Pons (tissue), 1 donor: Measurements from ENCODE around the gene CYP2A6.
"Not testable (repeated sequence)": the region's sequence is repeated elsewhere in the genome, so short reads cannot be mapped to it uniquely, and the experiment has no call there.

ENCODE experiments used
- DNase-seq: peaks from one replicate; pipeline ENCODE4 v3.0.0-alpha.2; 2016; ENCODE audit warnings: low spot score

The CYP2A6 gene

DNA sequence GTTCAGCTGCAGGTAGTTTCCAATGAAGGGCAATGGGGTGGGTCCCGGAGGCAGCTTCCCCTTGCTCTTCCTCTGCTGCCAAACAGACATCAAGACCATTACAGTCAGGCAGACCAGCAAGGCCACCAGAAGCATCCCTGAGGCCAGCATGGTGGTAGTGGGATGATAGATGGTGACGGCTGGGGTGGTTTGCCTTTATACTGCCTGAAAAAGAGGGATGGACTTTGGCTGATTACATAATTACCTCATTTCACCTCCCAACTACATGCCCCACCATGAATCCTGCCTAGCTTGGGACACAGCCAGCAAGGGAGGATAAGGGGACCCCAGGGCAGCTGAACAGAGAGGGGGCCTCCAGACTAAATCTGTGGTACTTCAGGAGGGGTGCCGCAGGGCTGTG is at the start of gene CYP2A6:
CYP2A6 (minus strand) TSS at position 171 of the 400 bp plus-strand sequence; CDS start at position 150, 21 bp downstream.
- not testable (repeated sequence) for DNase-seq

- not testable (repeated sequence) for DNase-seq
These were observed 49.7 kb upstream of the CYP2A6 start for GRCh38 chr19:40899964-40900363.

DNA sequence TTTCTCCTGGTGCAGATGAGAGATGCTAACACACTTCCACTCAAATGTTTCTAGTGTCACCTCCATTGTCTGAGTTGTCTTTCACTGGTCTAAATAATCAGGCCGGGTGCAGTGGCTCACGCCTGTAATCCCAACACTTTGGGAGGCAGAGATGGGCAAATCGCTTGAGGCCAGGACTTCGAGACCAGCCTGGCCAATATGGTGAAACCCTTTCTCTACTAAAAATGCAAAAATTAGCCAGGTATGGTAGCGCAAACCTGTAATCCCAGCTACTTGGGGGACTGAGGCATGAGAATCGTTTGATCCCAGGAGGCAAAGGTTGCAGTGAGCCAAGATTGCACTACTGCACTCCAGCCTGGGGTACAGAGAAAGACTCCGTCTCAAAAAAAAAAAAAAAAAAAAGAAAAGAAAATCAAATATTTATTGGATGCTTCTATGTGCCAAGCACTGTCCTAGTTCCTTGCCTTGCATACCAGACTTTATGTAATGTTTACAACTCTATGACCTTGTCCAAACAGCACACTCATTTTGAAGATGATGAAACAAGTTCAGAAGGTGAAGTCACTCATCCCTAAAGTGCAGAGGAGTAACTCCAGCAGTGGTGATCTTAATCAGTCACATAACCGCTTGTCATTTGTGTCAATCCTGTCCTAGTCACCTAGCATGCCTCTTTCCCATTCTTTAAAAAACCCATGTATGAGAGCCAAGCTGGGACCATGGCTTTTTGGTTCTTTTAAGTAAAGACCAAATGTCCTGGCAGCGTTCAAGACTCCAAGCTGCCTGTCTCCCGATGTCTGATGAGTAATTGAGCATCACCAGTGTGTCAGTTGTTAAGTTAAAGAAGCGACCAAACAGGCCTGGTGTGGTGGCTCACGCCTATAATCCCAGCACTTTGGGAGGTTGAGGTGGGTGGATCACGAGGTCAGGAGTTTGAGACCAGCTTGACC is 46.9 kb upstream of the CYP2A6 start:
- DNase-seq: not testable (repeated sequence)

GRCh38 chr19:40896418-40896796 is 46.2 kb upstream of the CYP2A6 start:
- no peak for DNase-seq

DNA sequence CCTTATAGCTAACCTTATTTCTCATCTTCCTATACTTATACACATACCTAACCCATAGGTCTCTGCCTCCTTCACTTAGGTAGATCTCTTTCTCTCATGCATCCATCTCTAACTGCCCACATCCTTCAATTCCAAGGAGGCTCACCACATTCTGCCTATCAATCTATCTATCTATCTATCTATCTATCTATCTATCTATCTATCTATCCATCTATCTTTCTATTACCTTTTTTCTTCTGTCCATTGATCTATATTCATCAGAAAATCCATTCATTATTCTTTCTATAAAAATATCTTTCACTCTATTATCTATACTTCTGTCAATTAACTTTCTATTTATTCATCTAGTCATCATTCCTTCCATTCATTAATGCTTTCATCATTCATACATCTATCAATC is 42.9 kb upstream of the CYP2A6 start:
- DNase-seq: no peak

- no peak for DNase-seq
These were observed 39.1 kb upstream of the CYP2A6 start for GRCh38 chr19:40889366-40889765.

DNA sequence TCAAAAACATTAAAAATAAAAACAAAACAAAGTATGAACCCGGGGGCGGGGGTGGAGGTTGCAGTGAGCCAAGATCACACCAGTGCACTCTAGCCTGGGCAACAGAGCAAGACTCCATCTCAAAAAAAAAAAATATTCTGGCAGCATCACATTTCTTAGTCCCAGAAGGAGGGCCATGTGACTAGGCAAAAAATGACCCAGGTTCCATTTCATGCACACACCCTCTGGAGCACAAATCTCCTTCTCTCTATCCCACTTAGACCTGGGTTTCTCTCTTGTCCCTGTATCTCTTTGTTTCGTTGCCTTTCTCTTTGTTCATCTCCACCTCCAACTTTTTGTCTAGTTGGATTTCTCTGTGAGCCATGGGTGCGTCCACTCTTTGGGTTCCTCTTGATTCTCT is 37.9 kb upstream of the CYP2A6 start:
- no peak for DNase-seq

- DNase-seq: not testable (repeated sequence)
These were observed 34.1 kb upstream of the CYP2A6 start for GRCh38 chr19:40884187-40884931.

DNA sequence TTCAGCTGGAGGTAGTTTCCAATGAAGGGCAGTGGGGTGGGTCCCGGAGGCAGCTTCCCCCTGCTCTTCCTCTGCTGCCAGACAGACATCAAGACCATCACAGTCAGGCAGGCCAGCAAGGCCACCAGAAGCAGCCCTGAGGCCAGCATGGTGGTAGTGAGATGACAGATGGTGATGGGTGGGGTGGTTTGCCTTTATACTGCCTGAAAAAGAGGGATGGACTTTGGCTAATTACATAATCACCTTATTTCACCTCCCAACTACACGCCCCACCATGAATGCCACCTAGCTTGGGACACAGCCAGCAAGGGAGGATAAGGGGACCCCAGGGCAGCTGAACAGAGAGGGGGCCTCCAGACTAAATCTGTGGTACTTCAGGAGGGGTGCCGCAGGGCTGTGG is 31.8 kb upstream of the CYP2A6 start, which contains the start of gene CYP2A7:
CYP2A7 (minus strand) TSS at position 170 of the 400 bp plus-strand sequence; CDS start at position 149, 21 bp downstream.
- DNase-seq: not testable (repeated sequence)

GRCh38 chr19:40879349-40879748 is 29.1 kb upstream of the CYP2A6 start:
- not testable (repeated sequence) for DNase-seq

DNA sequence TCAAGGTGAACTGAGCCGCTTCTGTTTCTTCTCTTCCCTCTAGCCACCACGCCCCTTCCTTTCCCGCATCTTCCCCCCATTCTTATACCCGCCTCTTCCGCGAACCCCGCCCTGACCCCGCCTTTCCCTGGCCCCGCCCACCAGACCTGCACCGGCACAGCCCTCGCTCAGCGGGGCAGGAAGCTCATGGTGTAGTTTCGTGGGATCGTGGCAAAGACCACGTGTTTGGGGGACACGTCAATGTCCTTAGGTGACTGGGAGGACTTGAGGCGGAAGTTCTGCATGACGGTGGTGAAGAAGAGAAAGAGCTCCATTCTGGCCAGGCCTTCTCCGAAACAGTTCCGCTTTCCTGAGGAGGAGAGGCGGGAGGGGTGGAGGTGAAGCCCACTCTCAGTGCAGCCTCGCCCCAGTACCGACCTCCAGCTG is 25.3 kb upstream of the CYP2A6 start:
- not testable (repeated sequence) for DNase-seq

DNA sequence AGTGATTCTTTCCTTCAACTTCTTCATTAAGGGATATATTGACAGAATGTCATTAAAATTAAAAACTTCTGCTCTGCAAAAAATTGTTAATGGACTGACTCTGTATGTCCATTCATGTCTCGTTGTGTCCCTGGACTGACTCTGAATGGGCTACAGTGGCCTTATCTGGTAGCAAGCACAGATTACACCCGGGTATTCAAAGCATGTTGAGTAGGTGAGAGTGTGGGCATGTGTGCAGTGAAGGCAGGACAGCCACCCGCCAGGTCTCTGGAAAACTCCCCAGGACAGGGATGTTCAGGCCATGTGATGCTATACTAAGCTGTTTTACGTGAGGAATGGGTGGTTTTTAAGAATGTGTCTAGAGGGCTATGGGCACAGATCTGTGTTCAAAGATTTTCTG is 24.6 kb upstream of the CYP2A6 start:
- not testable (repeated sequence) for DNase-seq

DNA sequence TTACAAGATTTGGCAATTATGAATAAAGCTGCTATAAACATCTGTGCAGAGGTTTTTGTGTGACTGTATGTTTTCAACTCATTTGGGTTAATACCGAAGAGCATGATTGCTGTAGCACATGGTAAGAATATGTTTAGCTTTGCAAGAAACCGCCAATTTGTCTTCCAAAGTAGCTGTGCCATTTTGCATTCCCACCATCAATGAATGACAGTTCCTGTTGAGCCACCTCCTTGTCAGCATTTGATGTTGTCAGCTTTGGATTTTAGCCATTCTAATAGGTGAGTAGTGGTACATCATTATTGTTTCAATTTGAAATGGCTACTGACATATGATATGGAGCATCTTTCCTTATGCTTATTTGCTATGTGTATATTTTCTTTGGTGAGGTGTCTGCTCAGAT is 23.6 kb upstream of the CYP2A6 start:
- DNase-seq: not testable (repeated sequence)

DNA sequence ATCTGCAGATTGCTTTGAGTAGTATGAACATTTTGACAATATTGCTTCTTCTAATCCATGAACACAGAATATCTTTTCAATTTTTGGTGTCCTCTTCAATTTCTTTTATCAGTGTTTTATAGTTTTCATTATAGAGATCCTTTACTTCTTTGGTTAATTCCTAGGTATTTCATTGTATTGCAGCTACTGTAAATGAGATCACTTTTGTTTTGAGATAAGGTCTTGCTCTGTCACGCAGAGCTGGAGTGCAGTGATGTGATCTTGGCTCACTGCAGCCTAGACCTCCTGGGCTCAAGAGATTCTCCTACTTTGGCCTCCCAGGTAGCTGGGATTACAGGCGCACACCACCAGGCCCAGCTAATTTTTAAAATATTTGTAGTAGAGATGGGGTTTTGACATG is 22.0 kb upstream of the CYP2A6 start:
- no peak for DNase-seq

DNA sequence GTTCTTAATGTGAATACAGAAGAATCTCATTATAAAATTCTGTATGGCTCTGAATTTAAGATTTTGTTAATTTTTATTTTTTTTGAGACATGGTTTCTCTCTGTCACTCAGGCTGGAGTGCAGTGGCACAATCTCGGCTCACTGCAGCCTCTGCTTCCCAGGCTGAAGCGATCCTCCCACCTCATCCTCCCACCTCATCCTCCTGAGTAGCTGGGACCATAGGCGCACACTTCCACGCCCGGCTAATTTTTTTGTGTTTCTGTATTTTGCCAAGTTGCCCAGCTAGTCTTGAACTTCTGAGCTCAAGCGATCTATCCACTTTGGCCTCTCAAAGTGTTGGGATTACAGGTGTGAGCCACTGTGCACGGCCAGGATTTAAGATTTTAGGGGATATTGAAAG is 17.5 kb upstream of the CYP2A6 start:
- no peak for DNase-seq

- DNase-seq: not testable (repeated sequence)
These were observed 14.7 kb upstream of the CYP2A6 start for GRCh38 chr19:40864739-40865496.

DNA sequence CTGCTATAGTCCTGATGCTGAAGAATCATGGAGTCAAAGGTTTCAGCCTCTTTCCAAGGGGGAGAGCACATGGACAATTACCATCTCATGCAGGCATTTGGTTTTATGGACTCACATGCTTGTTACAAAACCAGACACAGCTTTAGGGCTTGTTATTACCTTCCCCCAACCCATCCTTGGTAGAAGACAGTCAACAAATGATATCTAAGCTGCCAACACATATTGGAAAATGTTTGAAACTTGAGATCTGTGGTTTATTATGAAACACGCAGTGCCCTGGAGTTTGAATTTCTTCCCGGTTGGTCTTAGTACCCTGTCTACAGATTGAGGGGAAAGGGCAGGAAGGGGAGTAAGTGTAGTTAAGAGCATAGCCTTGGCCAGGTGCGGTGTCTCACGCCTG is 12.5 kb upstream of the CYP2A6 start:
- no peak for DNase-seq

- no peak for DNase-seq
These were observed 12.1 kb upstream of the CYP2A6 start for GRCh38 chr19:40862333-40862732.

- no peak for DNase-seq
These were observed 7.9 kb upstream of the CYP2A6 start for GRCh38 chr19:40858109-40858508.

DNA sequence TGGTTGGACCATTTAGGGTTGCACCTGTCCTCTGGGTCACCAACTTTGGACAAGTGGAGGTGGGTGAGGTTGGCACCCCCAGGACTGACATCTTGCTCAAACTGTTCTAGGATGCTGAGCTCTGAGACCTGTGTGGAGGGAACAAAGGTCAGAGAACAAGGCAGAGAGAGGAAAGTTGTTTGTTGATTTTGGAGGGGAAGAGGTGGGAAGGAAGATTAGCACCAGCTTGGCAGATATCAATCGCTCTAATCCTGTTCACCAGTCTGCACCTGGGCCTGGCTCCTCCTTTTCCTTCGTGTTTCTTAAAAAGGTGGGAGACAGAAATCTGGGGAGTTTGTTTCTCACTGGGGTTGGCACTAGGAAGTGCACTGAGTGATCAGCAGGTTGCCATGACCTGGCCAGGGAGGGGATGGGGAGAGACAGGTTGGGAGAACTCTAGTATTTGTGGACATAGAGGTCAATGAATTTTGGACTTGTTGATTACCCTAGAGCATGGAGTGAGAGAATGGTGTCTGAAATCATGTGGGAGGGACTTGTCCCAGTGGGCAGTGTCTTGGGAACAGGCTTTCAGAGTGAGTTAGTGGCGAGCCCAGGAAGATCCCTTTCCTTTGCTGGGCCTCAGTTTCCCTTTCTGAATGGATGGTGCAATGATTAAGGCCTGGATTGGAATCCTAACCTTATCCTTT is 2.4 kb upstream of the CYP2A6 start:
- DNase-seq: not testable (repeated sequence)

DNA sequence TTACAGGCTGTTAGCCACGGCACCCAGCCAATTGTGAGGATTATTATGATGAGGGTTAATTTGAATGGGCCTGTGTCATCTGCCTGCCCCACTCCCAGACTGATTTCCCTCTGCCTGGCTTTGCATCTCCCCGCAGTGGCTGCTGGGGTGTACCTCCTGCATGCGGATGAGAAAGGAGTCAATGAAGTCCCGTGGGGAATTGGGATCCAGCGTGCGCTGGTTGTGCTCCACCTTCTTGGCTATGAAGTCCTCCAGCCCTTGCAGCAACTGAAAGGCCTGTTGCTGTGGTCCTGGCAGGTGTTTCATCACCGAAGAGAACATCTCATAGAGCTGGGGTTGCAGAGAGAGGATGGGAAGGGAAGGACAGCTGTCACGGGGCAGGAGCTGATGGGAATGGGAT is 3.5 kb downstream of the CYP2A6 start:
- DNase-seq: not testable (repeated sequence)
